ENCODE results near the gene CD320.
"Not testable (repeated sequence)": the region's sequence is repeated elsewhere in the genome, so short reads cannot be mapped to it uniquely, and the experiment has no call there.

Gene CD320

DNA sequence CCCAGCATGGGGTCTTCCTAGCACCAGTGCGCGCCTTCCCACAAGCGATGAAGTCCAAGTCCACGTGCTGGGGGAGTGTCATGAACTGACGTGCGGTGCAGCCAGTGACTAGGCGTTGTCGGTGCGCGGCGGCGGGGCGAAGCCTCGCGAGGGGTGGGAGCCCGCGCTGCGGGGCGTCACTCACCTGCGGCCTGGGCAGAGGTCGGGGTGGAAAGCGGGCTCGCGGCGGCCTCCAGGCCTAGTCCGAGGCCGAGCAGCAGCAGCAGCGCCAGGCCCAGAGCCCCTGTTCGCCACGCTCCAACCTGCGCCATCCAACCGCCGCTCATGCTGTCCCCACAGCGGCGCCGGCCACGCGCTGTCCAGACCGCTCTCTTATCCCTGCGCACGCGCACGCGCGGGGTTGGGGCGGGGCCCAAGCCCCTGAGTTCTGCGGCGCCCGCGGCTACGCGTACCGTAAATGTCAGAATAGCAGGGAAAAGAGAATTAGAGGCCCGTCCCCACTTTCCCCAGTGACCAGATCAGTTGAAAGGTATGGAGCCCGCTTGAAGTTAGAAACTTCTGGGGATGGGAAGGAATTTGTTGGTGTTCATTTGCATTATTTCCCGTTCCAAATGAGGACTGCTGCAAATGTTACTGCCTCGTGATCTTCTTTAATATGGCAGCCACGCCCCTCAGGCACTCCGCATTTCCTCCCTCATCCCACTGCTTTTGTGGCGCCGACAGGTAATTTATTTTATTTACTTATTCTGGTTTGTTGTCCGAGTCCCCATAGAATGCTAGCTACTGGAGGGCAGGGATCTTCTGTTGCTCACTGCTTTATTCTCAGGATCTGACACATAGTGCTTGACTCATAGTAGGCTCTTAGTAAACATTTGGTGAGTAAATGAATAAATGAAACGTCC, at the start of gene CD320:
CD320 (minus strand) TSS at position 394 of the 902 bp plus-strand sequence; CDS start at position 326, 68 bp downstream.
- DNase-seq: peak; percentile 92

DNA sequence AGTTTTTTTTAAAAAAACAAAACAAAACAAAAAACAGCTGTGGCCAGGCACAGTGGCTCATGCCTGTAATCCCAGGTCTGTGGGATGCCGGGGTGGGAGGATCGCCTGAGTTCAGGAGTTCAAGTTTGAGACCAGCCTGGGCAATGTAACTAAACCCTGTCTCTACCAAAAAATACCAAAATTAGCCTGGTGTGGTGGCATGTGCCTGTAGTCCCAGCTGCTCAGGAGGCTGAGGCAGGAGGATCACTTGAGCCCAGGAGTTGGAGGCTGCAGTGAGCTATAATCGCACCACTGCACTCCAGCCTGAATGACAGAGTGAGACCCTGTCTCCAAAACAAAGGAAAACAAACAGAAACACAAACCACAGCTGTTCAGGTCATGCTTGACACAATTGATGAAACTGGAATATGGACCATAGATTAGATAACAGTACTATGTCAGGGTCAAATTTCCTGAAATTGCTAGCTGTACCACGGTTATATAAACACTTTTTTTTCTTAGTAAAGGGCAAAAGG, 48.9 kb upstream of the CD320 start:
- DNase-seq: no peak

DNA sequence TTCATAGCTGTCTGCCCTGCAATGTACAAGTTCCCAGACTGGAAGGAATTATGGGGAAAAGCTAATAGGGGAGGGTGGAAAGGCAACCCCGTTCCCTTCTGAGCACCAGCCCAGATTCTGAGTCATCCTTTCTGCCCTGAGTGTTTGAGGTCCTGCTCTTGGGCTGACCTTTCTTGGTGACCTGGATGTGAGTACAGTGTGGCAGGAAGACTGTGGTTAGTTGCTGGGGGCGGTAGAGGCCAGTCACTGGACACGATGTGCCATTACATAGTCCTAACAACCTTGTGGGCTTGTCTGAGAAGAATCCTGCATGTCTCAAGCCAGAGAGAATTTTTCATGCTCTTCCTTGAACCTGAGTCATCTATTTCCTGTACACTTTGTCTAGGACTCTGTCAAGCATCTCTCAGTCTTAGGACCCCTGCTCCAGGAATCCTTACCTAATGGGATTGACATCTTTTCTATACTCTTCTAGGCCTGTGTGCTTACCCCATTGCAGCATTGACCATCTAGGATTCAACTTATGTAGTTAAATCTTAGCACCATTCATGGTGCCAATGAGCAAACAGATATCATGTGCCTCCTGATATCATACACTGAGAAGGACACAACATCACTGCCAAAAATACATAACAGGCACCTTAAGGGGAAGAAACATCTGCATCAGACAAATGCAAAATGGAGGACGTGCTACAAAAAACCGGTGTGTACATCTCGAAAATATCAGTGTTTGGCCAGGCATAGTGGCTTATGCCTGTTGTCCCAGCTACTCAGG, 47.7 kb upstream of the CD320 start:
- DNase-seq: no peak

DNA sequence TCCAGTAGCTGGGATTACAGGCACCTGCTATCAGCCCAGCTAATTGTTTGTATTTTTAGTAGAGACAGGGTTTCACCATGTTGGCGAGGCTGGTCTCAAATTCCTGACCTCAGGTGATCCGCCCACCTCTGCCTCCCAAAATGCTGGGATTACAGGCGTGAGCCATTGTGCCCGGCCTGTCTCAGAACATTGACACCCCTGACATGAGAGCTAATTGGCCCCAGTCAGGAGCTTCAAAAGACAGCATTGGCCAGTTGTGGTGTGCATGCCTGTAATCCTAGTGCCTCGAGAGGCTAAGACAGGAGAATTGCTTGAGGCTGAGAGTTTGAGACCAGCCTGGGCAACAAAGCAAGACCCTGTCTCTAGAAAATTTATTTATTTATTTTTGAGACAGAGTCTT, 44.7 kb upstream of the CD320 start:
- DNase-seq: not testable (repeated sequence)

DNA sequence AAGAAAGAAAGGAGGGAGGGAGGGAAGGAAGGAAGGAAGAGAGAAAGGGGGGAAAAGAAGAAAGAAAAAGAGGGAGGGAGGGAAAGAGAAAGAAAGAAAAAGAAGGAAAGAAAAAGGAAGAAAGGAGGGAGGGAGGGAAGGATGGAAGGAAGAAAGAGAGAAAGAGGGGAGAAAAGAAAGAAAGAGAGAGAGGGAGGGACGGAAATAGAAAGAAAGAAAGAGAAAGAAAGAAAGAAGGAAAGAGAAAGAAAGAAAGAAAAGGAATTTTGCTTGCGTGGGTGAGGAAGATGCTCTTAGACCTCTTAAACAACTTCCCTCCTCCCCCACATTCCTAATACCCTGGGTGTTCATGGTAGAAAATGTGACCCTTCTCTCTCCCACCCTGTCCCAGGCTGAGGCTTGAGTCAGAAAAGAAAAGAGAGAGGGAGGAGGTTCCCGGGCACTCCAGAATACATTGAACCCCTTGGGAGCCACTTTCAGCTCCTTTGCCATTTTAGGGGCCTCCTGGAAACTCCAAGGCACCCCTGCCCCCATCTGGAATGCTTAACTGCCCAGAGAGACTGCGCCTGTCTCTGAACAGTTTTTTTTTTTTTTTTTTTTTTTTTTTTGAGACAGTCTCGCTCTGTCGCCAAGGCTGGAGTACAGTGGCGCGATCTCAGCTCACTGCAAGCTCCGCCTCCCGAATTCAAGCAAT, 44.1 kb upstream of the CD320 start:
- no peak for DNase-seq

DNA sequence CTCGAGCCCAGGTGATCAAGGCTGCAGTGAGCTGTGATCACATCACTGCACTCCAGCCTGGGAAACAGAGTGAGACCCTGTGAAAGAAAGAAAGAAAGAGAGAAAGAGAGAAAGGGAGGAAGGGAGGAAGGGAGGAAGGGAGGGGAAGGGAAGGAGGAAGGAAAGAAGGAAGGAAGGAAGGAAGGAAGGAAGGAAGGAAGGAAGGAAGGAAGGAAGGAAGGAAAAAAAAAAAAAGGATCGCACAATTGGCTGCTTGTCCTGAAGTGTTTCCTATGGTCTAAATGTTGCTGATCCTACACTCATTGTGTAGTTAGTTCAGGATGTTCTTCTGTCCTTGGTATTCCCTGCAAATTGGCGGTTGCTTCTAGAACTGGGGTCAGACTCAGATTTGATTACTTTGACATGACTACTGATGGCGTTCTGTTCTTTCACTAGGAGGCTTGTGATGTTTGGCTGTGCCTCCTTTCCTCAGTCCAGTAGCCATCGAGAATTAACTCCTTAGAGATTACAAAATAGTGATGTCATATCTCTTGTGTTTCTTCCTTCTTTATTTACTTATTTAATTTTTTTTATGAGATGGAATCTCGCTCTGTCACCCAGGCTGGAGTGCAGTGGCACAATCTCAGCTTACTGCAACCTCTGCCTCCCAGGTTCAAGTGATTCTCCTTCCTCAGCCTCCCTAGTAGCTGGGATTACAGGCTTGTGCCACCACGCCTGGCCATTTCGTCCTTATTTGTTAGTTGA, 41.6 kb upstream of the CD320 start:
- not testable (repeated sequence) for DNase-seq

DNA sequence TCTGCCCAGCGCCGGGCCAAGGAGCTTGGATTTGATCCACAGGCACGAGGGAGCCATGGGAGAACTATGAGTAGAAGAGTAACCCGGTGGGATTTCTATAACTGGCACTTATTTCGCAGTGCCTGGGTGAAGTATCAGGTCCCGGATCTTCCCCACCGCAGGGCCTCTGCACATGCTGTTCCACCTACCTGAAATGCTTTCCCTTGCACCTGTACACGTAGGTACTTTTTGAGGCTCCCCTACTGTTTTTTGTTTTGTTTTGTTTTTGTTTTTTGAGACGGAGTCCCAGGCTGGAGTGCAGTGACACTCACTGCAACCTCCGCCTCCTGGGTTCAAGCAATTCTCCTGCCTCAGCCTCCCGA, 35.3 kb upstream of the CD320 start:
- no peak for DNase-seq

DNA sequence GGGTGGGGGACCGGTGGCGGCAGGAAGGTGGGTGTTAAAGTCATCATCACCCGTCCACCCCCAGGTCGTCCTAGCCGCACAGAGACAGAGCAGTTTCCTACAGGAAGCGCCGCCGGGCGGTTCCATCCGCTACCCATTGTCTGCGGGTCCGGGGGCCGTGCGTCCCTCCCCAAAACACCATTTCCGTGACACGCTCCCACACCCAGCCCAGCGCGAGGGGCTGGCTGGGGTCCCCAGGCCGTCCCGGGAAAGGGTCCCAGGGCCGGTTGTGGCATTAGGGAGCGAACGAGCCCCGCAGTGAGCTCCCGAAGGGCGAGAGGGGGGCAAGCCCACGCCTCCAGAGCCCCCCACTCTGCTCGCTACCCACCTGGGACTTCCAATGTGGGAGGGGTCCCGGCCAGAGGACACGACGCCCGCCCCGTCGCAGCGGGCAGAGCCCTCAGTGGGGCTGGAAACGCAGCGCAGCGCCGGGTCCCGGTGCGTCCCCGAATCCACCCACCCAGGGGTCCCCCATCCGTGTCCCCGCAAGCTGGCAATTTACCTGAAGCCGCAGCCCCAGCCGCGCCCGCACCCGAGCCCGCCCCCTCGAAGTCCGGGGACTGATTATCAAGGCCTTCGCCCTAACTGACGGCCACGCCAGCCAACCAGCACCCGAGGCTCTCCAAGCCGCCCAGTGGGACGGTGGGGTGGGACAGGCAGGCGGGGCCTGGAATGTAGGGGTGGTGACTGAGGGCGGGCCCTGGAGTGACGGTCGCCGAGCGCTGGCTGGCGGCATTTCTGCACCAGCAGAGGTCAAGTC, 34.7 kb upstream of the CD320 start, which contains the start of gene KANK3:
KANK3 (minus strand) TSS at position 579 of the 799 bp plus-strand sequence. CDS start 5,434 bp downstream, outside the sequence.
- DNase-seq: peak; percentile 96

DNA sequence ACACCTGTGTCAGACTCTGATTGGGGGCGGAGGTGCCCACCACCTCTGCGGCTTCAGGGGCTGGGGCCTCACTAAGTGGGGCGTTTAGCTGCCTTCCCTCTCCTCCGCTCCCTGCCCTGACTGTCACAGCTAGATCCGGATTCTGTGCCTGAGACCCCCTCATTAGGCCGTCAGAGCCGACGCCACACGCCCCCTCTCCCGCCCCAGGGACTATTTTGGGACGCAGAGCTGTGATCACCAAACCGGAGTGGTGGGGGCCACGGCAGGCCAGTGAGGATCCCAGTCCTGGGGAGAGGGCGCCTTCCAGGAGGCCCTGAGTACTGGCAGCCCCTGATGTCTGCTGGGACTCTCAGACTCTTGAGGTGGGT, 34.1 kb upstream of the CD320 start:
- no peak for DNase-seq

DNA sequence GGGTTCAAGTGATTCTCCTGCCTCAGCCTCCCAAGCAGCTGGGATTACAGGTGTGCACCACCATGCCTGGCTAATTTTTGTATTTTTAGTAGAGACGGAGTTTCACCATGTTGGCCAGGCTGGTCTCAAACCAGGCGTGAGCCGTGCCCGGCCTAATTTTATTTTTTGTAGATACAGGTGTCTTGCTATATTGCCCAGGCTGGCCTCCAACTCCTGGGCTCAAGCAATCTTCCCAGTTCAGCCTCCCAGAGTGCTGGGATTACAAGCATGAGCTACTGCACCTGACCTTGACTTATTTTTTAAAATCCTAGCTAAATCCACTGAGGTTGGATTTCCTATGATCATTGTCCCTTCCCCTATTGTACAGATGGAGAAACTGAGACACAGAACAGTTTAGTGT, 33.3 kb upstream of the CD320 start:
- not testable (repeated sequence) for DNase-seq

DNA sequence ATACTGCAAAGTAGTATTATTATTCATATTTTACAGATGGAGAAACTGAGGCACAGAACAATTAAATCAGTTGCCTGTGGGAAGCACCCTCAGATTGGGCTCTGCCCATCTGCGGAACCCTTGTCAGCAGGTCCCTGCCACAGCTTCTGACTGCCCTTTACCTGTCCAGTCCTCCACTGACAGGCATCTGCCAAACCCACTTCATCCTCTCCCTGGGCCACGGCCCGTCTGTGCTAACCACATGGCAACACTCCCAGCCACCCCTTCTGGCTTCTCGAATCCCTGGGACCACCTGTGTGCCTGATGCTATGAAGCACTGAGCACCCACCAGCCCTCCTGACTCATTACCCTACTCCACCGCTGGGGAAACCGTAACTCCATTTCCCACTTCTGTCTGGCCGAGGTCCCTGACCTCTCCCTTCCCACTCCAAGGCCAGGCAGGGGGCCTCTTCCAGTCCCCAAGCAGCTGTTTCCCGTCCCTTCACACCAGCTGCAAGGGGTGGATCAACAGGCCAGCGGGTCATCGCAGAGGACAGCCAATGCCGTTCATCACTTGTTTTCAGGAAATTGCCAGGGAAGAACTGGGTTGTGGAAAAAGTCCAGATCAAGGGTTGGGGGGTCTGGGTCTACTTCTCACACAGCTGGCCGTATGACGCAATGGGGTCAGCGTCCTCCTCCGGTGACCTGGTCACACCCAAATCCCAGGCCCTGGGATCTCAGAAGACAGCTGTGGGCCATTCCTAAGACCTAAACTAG, 32.4 kb upstream of the CD320 start:
- DNase-seq: no peak

DNA sequence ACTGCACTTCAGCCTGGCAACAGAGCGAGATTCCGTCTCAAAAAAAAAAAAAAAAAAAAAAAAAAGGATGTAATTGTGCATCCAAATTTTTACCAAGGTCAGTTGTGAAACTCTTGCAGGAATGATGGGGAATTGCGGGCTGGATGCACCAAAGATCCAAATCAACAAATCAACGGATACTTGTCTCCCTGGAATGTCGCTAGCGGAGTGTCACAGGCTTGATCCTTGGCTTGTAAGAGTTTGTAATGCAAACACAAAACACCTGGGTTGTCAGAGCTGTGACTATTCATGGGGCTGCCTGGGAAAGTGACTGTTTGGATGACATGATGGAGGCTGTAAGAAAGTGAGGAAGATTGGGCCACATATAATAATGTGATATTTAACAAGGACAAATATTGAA, 30.7 kb upstream of the CD320 start:
- DNase-seq: no peak

DNA sequence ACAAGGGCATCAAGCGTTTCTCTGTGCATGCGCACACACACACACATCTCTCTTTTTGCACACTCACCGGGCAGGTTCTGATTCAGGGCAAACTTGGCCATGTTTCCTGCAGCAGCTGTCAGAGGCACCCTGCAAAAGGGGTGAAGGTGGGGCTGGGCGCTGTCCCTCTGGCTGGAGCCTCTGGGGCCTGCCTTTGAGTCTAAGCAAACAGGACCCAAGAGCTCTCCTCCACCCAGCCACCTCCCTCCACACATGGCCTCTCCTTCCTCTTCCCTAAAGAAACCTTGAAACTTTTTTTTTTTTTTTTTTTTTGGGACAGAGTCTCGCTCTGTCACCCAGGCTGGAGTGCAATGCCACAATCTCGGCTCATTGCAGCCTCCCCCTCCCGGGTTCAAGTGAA, 29.6 kb upstream of the CD320 start:
- no peak for DNase-seq

DNA sequence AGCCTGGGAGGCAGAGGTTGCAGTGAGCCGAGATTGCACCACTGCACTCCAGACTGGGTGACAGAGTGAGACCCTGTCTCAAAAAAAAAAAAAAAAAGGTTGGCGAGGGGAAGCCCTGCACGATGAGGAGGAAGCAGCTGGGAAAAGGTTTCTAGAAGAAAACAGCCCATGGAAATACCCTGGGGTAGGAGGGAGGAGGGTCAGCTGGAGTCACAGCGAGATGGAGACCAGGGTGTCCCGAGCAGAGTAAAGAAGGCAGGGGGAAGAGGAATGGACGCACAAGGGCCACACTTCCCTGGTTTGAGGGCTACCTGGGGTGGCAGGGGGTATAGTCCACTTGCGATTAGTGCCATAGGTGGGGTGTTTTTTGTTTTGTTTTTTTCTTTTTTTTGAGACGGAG, 28.5 kb upstream of the CD320 start:
- no peak for DNase-seq

DNA sequence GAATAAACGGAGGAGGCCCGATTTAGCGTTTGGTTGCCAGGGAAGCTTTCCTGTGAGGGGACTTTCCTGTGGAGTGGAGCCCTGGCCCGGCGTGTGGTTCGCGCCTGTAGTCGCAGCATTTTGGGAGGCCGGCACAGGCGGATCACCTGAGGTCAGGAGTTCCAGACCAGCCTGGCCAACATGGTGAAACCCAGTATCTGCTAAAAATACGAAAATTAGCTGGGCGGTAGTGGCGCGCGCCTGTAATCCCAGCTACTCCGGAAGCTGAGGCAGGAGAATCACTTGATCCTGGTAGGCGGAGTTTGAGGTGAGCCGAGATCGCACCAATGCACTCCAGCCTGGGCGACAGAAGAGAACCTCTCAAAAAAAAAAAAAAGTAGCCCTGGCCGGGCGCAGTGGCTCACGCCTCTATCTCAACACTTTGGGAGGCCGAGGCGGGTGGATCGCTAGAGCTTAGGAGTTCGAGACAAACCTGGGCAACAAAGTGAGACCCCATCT, 28.0 kb upstream of the CD320 start:
- no peak for DNase-seq

DNA sequence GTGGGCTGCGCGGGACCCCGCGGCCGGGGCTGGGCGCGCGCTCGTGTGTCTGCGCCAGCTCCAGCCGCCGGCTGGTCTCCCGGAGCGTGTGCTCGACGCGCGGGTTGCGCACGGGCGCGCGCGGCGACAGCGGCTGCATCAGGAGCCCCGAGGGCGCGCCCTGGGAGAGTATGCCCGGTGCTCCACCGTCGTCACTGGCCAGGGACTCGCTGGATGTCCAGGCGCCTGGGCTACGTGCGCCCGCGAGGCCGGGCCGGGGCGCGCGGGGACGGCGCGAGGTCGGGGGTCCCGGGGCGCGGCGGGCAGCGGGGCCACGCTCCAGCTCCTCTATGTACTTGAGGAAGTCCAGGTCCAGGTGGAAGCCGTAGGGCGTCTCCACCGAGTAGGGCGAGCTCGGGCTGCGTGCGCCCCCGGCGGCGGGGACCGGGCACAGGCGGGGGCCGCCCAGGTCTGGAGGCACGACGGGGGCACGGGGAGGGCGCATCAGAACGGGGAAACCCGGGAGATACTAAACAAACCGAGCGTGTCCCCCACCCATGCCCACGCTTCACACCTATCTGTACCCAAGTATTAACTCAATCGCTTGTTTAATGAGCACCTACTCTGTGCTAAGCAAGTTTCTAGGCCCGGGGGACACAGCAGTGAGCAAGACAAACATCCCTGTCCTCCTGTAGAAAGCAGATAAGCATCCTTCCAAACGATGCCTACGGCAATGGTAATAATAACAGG, 27.3 kb upstream of the CD320 start:
- DNase-seq: peak; percentile 52

DNA sequence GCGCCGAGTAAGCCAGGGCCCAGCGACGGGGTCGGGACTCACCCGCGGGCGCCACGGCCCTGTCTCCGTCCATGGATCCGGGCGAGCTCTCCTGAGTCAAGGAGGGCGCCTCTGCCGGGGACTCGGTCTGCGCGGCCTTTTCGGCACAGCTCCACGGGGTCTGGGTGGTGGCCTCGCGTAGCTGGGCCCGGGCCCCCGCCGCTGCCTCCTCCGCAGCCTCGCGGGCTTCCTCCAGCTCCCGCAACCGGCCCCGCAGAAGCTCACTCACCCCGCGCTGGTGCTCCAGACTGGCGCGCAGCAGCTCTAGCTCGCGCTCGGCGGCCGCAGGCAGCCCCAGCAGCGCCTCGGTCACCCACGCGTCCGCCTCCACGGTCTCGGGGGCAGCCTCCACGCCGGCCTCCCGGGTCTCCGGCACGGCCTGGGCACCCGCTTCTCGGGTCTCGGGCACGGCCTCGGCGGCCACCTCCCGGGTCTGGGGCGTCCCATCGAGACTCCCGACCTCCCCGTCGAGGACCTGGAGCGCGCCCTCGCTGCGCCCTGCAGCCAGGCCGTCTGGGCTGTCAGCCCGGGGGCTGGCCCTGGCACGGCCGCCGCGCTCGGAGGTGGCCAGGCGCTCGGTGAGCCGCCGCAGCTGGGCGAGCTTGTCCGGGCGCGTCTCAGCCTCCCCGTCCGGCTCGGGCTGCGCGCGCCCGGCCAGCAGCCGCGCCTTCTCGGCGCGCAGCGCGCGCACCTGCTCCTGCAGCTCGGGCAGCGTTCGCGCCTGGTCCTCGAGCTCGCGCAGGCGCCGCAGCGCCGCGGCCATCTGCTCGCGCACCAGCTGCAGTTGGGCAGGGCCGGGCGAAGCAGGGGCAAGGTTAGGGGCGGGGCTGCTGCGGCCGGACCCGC, 26.5 kb upstream of the CD320 start:
- DNase-seq: peak; percentile 60

DNA sequence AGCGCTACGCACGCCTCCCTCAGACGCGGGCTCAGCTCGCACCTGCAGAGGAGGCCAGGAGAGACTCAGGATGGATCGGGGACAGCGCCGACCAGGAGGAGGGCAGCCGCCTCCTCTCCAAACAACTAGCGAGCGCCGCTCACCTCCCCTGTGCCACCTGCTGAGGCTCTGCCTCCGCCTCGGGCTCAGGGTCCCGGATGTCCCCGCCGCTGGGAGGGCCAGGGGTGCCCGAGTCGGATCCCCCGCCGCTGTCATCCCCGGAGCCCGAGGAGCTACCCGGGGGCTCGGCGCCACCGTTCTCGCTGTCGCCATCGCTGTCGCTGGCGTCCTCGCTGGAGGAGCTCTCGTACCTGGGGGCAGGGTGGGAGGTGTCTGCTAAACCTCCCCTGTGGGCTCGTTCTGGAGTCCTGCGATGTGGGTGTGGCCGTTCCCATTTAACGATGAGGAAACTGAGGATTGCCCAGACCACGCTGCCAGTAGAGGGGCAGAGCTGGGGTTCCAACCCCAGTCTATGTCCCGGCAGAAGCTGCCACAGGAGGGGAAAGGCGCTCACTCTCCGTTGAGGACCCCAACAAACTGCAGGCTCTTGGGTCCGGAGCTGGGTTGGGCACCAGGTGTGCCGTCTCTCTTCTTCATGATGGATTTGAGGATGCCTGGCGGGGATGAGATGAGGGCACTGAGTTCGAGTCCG, 25.8 kb upstream of the CD320 start:
- no peak for DNase-seq

Data from activated CD4-positive, alpha-beta T cell treated with anti-CD3 and anti-CD28 coated beads for 48 hours (primary cell).